HFFc6 (cell line): ENCODE results near the gene ARHGAP10. TPM values are rescaled to one million over a fixed set of nuclear protein-coding genes. Genes with fewer than 3 reads are reported as not detected.
A peak's percentile ranks its signal among the peaks of the same experiment; 100 is the strongest.

Source experiments
- DNase-seq: peaks from one replicate; pipeline ENCODE4 v3.0.0-alpha.2; 2018
- H3K27ac Mint-ChIP-seq: 2 replicates; pipeline ENCODE4 v1.8.0; 2020; ENCODE audit warnings: mild to moderate bottlenecking, mixed read lengths
- H3K27me3 Mint-ChIP-seq: 2 replicates; pipeline ENCODE4 v1.8.0; 2021; ENCODE audit warnings: mild to moderate bottlenecking, moderate library complexity, mixed read lengths; ENCODE audit not compliant: insufficient read depth
- H3K36me3 Mint-ChIP-seq: 2 replicates; pipeline ENCODE4 v1.8.0; 2021; ENCODE audit warnings: low read depth, mixed read lengths
- H3K4me1 Mint-ChIP-seq: 2 replicates; pipeline ENCODE4 v1.8.0; 2020; ENCODE audit warnings: low read depth, mixed read lengths
- H3K4me3 Mint-ChIP-seq: 2 replicates; pipeline ENCODE4 v1.8.0; 2020; ENCODE audit warnings: mild to moderate bottlenecking, moderate library complexity, mixed read lengths
- H3K9me3 Mint-ChIP-seq: 2 replicates; pipeline ENCODE4 v1.8.0; 2020; ENCODE audit warnings: mild to moderate bottlenecking, mixed read lengths
- total RNA-seq, 6 experiments: library from RNA; stranded (reverse); fragmentation: NEBNext Ultra II Directional; extraction: Animal tissue kit (Norgen Biotek cat#: 25700); gene quantifications; 2 replicates in 1 of 6; 3 replicates in 5 of 6; pipeline ENCODE4 v1.2.3, GENCODE V29; 2021
- TF ChIP-seq, protein P1 (sequence below): fragments of 200-600 bp; sonication (generic); IDR thresholded peaks from 2 replicates; pipeline ENCODE4 v1.5.0; 2021; ENCODE audit warnings: antibody characterized with exemption, mild to moderate bottlenecking

ARHGAP10 gene
- total RNA-seq, 6 experiments from 2014 or later, result 31.1 to 37.1 (median 32.3) TPM

DNA sequence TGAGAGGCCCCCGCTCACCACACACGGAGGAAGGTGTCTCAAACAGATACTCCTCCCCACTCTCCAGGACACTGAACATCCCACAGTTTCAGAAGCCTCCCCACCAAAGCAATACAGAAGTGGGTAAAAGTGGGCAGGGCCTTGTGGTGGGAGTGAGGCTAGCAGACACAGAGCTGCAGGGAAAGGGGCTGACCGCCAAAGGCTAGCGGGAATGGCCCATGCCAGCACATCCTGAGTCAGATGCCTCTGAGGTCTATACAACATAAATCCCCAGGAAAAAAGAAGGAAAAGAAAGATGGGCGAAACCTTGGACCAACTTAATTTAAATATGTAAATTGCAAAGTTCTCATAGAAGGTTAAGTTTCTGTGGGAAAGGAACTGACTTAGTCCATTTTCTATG, 21.9 kb upstream of the ARHGAP10 start:
- no peaks in the 10 kb centered on the region for H3K27me3 Mint-ChIP-seq
- TF ChIP-seq, protein P1, sequence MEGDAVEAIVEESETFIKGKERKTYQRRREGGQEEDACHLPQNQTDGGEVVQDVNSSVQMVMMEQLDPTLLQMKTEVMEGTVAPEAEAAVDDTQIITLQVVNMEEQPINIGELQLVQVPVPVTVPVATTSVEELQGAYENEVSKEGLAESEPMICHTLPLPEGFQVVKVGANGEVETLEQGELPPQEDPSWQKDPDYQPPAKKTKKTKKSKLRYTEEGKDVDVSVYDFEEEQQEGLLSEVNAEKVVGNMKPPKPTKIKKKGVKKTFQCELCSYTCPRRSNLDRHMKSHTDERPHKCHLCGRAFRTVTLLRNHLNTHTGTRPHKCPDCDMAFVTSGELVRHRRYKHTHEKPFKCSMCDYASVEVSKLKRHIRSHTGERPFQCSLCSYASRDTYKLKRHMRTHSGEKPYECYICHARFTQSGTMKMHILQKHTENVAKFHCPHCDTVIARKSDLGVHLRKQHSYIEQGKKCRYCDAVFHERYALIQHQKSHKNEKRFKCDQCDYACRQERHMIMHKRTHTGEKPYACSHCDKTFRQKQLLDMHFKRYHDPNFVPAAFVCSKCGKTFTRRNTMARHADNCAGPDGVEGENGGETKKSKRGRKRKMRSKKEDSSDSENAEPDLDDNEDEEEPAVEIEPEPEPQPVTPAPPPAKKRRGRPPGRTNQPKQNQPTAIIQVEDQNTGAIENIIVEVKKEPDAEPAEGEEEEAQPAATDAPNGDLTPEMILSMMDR, result no peak
- peak; percentile 66 for DNase-seq
- H3K36me3 Mint-ChIP-seq, result no peaks in the 10 kb centered on the region
- peaks cover 45% of the 10 kb centered on the region for H3K4me1 Mint-ChIP-seq
- H3K4me3 Mint-ChIP-seq, result no peak overlapping the region
- H3K27ac Mint-ChIP-seq, result no peak overlapping the region
- no peaks in the 10 kb centered on the region for H3K9me3 Mint-ChIP-seq

DNA sequence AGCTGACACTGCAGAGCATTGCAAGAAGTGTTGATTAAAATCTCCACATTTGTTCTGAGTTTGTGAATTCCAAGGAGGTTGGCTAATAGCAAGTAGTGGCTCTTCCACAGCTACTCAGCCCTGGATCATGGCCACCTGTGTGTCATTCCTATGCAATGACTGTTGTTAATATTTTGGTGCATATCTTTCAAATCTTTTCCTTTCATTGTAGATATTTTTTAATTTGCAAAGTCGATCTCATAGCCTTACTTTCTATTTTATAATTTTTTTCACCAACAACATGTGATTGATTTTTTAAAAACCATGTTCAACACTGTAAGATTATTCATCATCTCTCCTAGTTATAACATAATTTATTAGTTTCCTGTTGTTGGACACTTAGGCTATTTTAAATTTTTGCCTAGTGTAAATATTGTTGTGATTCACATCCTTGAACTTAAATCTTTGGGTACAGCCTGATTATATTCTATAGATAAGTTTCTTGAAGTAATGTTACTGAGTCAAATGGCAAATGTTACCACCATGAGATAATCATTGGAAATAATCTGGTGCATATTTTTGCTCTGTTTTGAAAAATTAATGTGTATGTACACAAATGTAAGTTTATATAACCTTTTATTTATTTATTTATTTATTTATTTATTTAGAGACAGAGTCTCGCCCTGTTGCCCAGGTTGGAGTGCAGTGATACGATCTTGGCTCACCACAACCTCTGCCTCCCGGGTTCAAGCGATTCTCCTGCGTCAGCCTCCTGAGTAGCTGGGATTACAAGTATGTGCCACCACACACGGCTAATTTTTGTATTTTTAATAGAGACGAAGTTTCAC, 17.1 kb upstream of the ARHGAP10 start:
- H3K27me3 Mint-ChIP-seq, result no peaks in the 10 kb centered on the region
- H3K36me3 Mint-ChIP-seq, result no peaks in the 10 kb centered on the region
- H3K4me1 Mint-ChIP-seq, result peaks cover 52% of the 10 kb centered on the region
- TF ChIP-seq, protein P1, result no peak
- no peaks in the 10 kb centered on the region for H3K9me3 Mint-ChIP-seq
- H3K4me3 Mint-ChIP-seq, result peak overlapping the region; percentile 67
- DNase-seq, result peak; percentile 82
- H3K27ac Mint-ChIP-seq, result peak overlapping the region; percentile 12

DNA sequence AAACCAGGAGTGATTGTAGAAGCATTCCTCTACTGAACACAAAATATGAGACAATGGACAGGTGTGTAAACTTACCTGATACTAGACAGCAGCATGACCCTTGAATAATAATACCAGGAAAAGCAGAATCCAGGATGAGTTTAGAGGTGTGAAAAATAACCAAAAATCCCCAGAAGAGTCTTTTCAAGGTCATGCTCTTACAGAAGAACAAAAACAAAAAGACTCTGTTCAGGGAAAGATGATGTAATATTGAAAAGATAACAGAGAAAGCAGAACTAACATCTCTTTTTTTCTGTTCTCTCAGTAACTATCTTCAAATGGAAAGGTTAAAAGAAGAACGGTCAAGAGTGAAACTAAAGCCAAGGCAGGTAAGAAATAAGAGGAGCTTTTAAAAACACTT, 14.0 kb upstream of the ARHGAP10 start:
- no peaks in the 10 kb centered on the region for H3K36me3 Mint-ChIP-seq
- H3K4me3 Mint-ChIP-seq, result no peak overlapping the region
- peaks cover 47% of the 10 kb centered on the region for H3K4me1 Mint-ChIP-seq
- no peaks in the 10 kb centered on the region for H3K9me3 Mint-ChIP-seq
- H3K27me3 Mint-ChIP-seq, result no peaks in the 10 kb centered on the region
- no peak for DNase-seq
- no peak overlapping the region for H3K27ac Mint-ChIP-seq
- TF ChIP-seq, protein P1, result no peak

DNA sequence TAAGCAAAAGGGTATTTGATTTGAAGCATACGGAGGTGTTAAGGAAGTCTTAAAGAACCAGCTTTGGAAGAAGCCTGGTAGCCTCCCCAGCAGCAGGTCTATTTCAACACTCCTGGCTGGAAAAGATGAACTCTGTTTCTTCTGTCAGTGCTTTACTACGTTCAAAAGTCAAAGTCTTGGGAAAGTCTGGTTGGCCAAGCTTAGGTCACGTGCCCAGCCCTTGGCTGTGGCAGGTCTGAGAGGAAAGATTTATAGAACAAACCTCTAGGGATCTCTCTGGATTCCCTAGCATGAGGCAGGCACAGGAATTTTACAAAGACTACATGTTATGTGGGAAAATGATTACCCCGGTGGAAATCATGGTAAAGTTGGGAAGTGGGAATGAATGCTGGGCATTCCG, 8.6 kb upstream of the ARHGAP10 start:
- TF ChIP-seq, protein P1, result no peak
- H3K4me1 Mint-ChIP-seq, result peaks cover 29% of the 10 kb centered on the region
- no peak overlapping the region for H3K4me3 Mint-ChIP-seq
- H3K36me3 Mint-ChIP-seq, result no peaks in the 10 kb centered on the region
- H3K27ac Mint-ChIP-seq, result no peak overlapping the region
- H3K27me3 Mint-ChIP-seq, result no peaks in the 10 kb centered on the region; the same call in 1 of the 2 replicates
- no peaks in the 10 kb centered on the region for H3K9me3 Mint-ChIP-seq
- no peak for DNase-seq

DNA sequence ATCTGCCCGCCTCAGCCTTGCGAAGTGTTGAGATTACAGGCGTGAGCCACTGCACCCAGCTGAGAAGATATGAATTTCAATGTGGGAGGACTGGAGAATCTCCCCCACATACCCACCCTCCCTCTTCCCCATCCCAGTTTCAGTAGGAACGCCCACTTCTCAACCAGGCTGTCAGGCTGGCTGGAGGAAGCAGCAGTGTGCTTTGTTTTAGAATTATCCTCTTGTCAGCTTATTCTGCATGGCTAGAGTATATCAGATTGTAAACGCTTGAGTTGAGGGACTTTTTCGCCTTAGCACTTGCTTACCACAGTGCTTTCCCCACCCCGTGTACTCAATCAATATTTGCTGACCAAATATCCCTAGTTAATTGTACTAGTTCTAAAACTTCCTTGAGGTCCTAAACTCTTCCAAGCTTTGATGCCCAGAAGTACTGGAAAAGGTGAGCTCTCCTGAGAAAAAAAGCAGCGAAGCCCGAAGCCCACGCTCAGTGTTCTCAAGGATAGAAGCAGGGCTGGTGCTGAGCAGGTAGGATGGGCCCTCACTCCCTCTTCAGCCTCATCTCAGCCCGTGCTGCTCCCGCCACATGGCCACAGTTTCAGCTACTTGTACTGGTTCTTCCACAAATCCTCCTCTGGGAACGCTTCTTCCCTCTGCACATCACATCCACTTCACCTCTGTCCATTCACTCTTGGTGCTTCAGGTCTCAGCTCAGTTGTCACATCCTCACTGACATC, 7.3 kb upstream of the ARHGAP10 start:
- Mint-ChIP-seq H3K4me1 (peaks cover 37% of the 10 kb centered on the region), H3K9me3 (no peaks in the 10 kb centered on the region), H3K4me3 (no peak overlapping the region), H3K27ac (no peak overlapping the region), H3K27me3 (peaks cover 2% of the 10 kb centered on the region; the same call in 1 of the 2 replicates), H3K36me3 (no peaks in the 10 kb centered on the region)
- DNase-seq, result no peak
- TF ChIP-seq, protein P1, result no peak
